Esophagus (tissue), 2 donors: ENCODE measurements around the gene CPTP. TPM values are rescaled to one million over a fixed set of nuclear protein-coding genes. Genes with fewer than 3 reads are reported as not detected.
A peak's percentile ranks its signal among the peaks of the same experiment; 100 is the strongest.

Source experiments
- H3K27ac ChIP-seq, 2 donors: one replicate each; pipeline ENCODE4 v1.5.1; 2013; ENCODE audit warnings: low read depth in 2 of 2, mild to moderate bottlenecking in 2 of 2, inconsistent platforms in 1 of 2, low read length in 1 of 2, moderate library complexity in 1 of 2
- H3K27me3 ChIP-seq, 2 donors: one replicate each; pipeline ENCODE4 v1.6.1; 2013; ENCODE audit warnings: low read length in 2 of 2, control low read depth in 1 of 2, mild to moderate bottlenecking in 1 of 2; ENCODE audit not compliant: insufficient read depth in 2 of 2, control insufficient read depth in 1 of 2
- H3K36me3 ChIP-seq, 2 donors: one replicate each; pipeline ENCODE4 v1.6.1; 2013; ENCODE audit warnings: low read length in 1 of 2; ENCODE audit not compliant: control insufficient read depth in 2 of 2, insufficient read depth in 2 of 2
- H3K4me1 ChIP-seq, 2 donors: one replicate each; pipeline ENCODE4 v1.6.1; 2013; ENCODE audit warnings: low read length in 1 of 2; ENCODE audit not compliant: control insufficient read depth in 2 of 2, insufficient read depth in 2 of 2
- H3K4me3 ChIP-seq, 2 donors: one replicate each; pipeline ENCODE4 v1.5.1; 2013; ENCODE audit warnings: low read length in 2 of 2, mild to moderate bottlenecking in 2 of 2, low read depth in 1 of 2, moderate library complexity in 1 of 2
- H3K9me3 ChIP-seq, 2 donors: one replicate each; pipeline ENCODE4 v1.6.1; 2013; ENCODE audit warnings: mild to moderate bottlenecking in 2 of 2, low read depth in 1 of 2, low read length in 1 of 2, moderate library complexity in 1 of 2; ENCODE audit not compliant: control insufficient read depth in 2 of 2, insufficient read depth in 1 of 2
- WGBS, 2 donors: extraction: QIAGEN DNeasy Blood & Tissue Kit; methylation state at CpG; one replicate each; pipeline ENCODE4 v1.1.7; 2013; 5-methylcytosine and 5-hydroxymethylcytosine counted together
- polyA plus RNA-seq, 2 donors: library from polyadenylated mRNA; stranded (reverse); fragments of 200-250 nt; gene quantifications; one replicate each; pipeline ENCODE4 v1.2.3, GENCODE V29; 2013
- donor health status: healthy with polysubstance abuse.
- donor health status: Bipolar disorder and iron deficiency.

The CPTP gene
- polyA plus RNA-seq, 2 donors: 38.3 to 73.1 TPM

DNA sequence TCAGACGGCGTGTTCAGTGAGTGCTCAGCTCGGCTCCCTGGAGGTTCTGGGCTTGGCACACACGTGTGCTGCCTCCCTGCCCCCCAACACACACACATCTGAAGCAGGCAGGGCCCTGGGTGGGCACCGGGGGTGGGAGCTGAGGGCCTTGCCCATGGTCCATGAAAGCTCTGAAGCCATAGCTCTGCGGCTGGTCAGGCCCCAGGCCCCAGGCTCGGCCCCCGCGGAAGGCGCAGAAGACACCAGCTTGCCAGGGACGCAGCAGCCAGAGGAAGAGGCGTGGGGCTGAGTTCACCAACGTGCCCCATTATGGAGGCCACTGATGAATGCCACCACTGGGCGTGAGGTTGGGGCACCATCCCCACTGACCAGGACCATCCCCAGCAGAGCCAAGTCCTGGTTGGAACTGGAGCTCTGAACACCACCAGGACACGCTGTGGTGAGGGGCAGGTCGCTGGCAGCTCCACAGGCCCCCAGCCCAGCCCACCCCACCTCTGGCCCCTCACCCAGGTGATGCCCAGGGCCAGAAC, 46.2 kb downstream of the CPTP start:
- 81 to 84% methylated on average over 16 of the region's 16 CpGs for WGBS, 2 donors
- H3K27me3 ChIP-seq: no peaks in the 10 kb centered on the region
- peaks cover 0 to 3% of the 10 kb centered on the region in 2 donors for H3K36me3 ChIP-seq
- peaks cover 0 to 5% of the 10 kb centered on the region in 2 donors for H3K9me3 ChIP-seq
- no peak overlapping the region for H3K4me3 ChIP-seq
- H3K4me1 ChIP-seq: peaks cover 9 to 13% of the 10 kb centered on the region in 2 donors
- H3K27ac ChIP-seq: no peak overlapping the region

DNA sequence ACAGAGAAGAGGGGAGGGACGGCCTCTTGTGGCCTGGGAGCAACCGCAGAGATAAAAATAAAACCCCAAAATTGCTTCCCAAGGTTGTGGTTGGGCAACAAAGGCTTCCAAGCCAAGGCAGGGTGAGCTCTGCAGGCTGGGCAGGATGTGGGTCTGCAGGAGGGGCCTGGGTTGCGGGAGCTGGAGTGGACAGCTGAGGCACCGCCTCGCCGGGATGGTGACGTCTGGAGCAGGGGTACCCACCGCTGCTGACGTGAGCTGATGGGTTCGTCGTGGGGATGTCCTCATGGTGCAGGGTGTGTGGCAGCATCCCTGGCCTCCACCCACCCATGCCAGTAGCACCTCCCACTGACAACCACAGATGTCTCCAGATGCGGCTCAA, 46.8 kb downstream of the CPTP start:
- 57 to 62% methylated on average over 12 of the region's 12 CpGs for WGBS, 2 donors
- Histone ChIP-seq H3K4me1 (peaks cover 11 to 13% of the 10 kb centered on the region in 2 donors), H3K4me3 (no peak overlapping the region), H3K9me3 (peaks cover 0 to 5% of the 10 kb centered on the region in 2 donors), H3K27me3 (no peaks in the 10 kb centered on the region), H3K27ac (no peak overlapping the region), H3K36me3 (peaks cover 0 to 3% of the 10 kb centered on the region in 2 donors)

DNA sequence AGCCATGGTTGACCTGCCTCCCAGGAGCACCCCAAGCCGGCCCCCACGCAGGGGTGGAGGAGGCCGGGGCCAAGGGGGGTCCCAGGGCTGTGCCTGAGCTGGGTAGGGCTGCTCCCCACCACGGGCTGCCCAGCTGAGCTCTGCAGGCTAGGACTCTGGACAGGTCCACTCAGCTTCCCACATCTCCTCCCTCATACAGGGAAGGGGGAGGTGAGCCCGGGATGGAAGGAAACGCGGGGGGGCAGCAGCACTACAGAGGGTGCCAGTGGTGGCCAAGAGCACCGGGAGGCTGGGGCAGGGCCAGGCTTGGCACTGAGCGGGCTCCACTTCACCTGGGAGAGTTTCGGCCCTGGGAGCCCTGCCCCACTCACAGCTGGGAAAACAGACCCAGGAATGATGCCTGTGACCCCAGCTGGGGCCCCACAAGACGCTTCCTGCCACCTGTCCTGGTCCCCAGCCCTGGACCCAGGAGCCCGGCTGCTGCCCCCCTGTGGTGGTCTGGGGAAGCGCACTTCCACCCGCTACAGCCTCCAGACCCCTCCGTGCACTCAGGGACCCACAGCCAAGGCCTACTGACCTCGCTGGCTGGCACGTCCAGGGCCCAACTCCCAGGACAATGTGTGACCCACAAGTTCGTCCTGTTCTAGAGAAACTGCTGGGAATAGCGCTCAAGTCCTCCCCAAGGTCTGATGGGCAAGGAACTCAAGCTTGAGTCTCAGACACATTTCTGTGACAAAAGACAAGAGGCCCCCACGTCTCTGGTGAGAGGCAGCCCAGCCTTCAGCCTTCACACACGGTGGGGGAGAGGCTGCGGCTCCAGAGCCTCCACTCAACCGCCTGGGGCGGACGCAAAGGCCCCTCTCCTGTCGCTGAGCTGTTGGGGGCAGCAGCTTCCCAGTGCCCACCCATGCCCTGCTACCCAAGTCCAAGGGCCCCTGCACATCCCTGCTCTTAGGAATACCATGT, 47.4 kb downstream of the CPTP start:
- peaks cover 11 to 13% of the 10 kb centered on the region in 2 donors for H3K4me1 ChIP-seq
- no peak overlapping the region for H3K27ac ChIP-seq
- H3K4me3 ChIP-seq: no peak overlapping the region
- H3K9me3 ChIP-seq: peaks cover 0 to 1% of the 10 kb centered on the region in 2 donors
- H3K36me3 ChIP-seq: peaks cover 0 to 3% of the 10 kb centered on the region in 2 donors
- 31 to 34% methylated on average over 26 of the region's 26 CpGs for WGBS, 2 donors
- no peaks in the 10 kb centered on the region for H3K27me3 ChIP-seq

DNA sequence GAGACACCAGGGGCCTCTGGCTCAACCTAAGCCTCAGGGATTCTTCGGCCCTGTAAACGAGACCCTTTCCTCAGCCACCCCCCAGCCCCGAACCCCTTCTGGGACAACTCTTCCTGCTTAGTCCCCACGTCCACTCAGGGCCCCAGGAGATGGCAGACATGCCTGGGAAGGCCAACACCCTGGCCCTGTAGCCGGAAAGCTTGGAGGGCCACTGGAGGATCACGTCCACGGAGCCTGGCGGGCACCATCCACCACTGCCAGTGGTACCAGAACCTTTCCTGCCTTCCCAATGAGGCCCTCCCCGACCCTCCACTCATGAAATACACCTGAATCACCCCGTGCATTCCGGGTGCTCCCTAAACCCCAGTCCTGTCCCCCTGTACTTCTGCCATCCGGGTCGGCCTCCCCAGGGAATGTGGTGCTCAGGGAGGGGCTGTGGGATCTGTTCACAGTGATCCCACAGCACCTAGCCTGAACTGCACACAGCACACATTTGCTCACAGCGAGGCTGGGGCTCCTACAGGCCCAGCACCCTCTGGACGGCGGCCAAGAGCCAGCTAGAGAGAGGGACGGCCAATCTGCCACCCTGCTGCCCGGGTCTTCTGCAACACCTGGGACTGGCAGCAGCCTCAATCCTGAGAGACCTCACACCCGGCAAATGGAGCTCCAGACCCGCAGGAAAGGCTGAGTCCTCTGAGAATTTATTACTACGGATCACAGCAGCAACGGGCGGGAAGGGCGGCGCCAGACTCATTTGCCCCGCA, 48.6 kb downstream of the CPTP start:
- no peaks in the 10 kb centered on the region for H3K9me3 ChIP-seq
- peaks cover 11 to 13% of the 10 kb centered on the region in 2 donors for H3K4me1 ChIP-seq
- no peaks in the 10 kb centered on the region for H3K27me3 ChIP-seq
- no peak overlapping the region for H3K27ac ChIP-seq
- peaks cover 0 to 3% of the 10 kb centered on the region in 2 donors for H3K36me3 ChIP-seq
- H3K4me3 ChIP-seq: peak overlapping the region in 1 of 2 donors; percentile 75
- 82 to 84% methylated on average over 26 of the region's 26 CpGs for WGBS, 2 donors

DNA sequence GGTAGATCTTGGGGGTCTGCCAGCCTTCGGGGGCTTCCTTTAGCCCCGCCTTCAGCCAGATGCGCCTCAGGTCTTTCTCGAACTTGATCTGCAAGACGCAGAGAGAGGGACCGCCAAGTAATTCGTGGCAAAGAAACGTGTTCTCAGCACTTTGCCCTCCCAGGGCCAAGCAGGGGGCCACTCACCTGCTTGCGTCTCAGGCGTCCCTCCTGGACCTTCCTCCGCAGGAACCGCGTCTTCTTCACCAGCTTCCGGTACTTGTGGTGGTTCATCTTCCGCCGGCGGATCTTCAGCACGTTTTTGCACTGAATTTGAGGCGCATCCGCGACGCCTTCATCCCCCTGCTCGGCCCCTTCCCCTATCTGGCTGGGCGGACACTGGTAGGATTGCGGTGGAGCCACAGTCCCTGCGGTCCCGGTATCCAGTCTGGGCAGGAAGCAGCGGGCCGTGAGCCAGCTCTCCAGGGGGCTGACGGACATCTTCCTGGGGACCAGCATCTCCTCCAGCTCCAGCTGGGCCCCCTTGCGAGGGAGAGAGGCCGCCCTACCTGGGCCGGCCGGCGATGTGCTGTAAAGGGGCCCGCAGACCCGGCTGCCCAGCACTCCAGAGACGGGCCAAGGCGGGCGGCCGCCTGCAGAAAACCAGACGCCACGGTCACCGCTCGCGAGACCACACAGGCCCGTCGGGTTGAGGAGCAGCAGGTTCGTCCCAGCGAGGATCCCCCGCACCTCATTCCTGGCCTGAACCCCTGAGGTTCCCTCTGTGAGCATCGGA, 49.4 kb downstream of the CPTP start:
- Histone ChIP-seq H3K36me3 (peaks cover 0 to 3% of the 10 kb centered on the region in 2 donors), H3K4me1 (peaks cover 11 to 13% of the 10 kb centered on the region in 2 donors), H3K9me3 (no peaks in the 10 kb centered on the region), H3K27ac (peak overlapping the region in 1 of 2 donors; percentile 85), H3K4me3 (peak overlapping the region; percentile 75 to 97), H3K27me3 (no peaks in the 10 kb centered on the region)
- WGBS, 2 donors: 46 to 50% methylated on average over 52 of the region's 52 CpGs

DNA sequence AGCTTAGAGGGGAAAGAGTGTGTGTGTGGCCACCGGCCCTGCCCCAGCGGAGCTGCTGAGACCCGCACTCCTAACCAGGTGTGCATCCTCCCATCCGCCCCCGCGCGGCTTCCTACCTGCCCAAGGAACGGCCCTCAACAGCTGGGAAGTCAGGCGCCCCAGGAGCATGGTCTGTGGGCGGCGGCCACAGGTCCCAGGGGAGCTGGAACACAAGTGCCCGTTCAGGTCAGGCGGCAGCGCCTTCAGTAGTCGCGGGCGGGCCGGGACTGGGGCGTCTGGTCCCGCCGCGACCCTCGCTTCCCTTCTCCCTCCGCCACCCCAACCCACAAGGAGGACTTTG, 50.0 kb downstream of the CPTP start:
- H3K27ac ChIP-seq: peak overlapping the region; percentile 85 to 94
- peak overlapping the region; percentile 75 to 97 for H3K4me3 ChIP-seq
- H3K36me3 ChIP-seq: peaks cover 0 to 3% of the 10 kb centered on the region in 2 donors
- WGBS, 2 donors: 0% methylated on average over 22 to 24 of the region's 24 CpGs
- no peaks in the 10 kb centered on the region for H3K9me3 ChIP-seq
- H3K27me3 ChIP-seq: no peaks in the 10 kb centered on the region
- peaks cover 11 to 13% of the 10 kb centered on the region in 2 donors for H3K4me1 ChIP-seq

DNA sequence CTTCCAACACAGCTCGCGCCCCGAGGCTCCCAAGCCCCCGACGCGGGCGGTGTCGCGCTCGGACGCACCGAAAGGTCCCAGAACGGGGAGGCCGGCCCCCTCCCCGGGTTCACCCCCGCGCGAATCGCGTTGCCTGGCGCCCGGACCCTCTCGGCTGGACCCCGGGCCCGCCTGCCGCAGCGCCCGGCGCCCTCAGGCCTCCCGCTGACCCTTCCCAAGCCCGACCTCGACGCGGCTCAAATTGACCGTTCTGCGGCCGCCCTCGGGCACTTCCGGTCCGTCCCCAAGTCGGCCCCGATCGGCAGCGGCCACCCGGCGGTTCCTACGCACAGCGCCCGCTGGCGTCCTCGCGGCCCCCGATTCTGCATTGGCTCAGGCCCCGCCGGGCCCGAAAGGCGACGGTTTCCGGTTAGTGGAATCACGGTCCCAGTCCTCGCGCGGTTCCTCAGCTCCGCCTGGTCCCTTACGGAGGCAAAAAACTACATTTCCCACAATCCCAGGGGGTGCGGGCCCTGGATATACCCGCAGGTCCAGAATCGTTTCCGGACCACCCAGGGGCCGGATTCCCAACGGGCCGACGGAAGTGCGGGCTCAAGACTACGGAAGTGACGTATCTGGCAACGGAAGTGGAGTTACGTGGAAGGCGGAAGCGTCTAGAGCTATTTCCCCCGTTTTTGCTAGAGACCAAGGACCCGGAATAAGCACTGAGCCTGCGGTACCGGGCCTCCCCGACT, 50.5 kb downstream of the CPTP start, which contains the start of gene AURKAIP1:
TSS of gene AURKAIP1 (minus strand) at position 279 of the 734 bp plus-strand sequence. CDS start 451 bp downstream, outside the sequence.
- Histone ChIP-seq H3K9me3 (no peaks in the 10 kb centered on the region), H3K27me3 (no peaks in the 10 kb centered on the region), H3K36me3 (peaks cover 0 to 3% of the 10 kb centered on the region in 2 donors), H3K27ac (peak within 1 kb of the TSS; percentile 85 to 94), H3K4me3 (peak within 1 kb of the TSS; percentile 75 to 97), H3K4me1 (peaks cover 11 to 13% of the 10 kb centered on the region in 2 donors)
- 1% methylated on average over 71 to 85 of the region's 85 CpGs for WGBS, 2 donors

DNA sequence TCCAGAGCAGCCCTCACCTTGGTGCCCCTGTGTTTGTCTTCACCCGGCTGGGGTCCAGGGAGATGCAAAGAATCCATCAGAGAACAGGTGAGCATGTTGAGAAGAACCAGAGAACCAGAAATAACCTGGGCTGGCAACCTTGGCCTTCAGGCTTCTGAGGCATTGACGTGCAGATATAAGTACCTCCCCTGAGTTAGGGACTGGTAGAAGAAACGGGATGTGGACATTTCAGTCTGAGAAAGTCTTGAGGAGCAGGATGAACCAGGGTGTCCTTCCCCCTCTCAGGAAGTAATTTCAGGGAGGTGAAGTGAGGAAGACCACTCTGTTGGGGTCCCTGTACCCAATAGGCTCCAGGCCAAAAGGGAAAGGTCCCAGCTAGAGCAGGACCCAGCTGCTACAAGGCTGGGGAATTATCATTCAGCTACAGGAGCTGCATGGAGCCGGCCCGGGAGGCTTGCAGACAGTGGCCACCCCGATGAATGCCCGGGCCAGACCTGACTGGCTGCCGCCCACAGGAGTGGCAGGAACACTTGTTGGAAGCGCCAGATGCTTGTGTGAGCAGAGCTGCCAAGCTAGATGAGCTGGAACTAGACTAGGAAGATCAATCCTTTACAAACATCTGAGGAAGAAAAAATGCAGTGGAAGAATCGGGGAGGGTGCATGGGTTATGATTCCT, 52.1 kb downstream of the CPTP start:
- peaks cover 0 to 9% of the 10 kb centered on the region in 2 donors for H3K36me3 ChIP-seq
- peaks cover 11 to 13% of the 10 kb centered on the region in 2 donors for H3K4me1 ChIP-seq
- H3K27me3 ChIP-seq: no peaks in the 10 kb centered on the region
- H3K4me3 ChIP-seq: no peak overlapping the region
- no peaks in the 10 kb centered on the region for H3K9me3 ChIP-seq
- H3K27ac ChIP-seq: peak overlapping the region in 1 of 2 donors; percentile 85
- 69 to 72% methylated on average over 10 of the region's 10 CpGs for WGBS, 2 donors
